GM18520 (cell line): ENCODE data around the gene C9.
"Not testable (repeated sequence)": the region's sequence is repeated elsewhere in the genome, so short reads cannot be mapped to it uniquely, and the experiment has no call there.

ENCODE experiments used
- ATAC-seq: cut with Tn5 transposase; IDR thresholded peaks from one replicate; pipeline ENCODE4 v1.9.1; 2021; ENCODE audit not compliant: unreplicated experiment

C9 gene

DNA sequence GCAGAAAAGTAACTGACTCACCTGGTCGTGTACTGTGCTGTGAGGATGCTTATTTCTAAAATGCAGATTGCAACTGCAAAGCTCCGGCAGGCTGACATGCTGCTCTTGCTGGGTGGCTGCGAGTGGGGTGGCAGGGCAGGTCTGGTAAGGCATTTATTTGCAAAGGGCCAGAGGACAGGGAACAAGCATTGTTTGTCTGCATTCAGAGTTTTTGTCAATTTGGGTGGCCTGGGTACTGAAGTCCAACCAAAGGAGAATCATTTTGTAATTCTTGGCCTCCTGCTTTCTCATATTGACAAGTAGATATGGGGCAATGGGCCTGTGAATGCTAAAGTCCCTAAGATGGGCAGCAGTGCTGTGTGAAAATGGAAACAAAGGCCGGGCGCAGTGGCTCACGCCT, at the start of gene C9:
Gene C9 (minus strand): TSS at position 129 of the 400 bp plus-strand sequence. CDS start 31 bp downstream, at position 98.
- no peak for ATAC-seq

DNA sequence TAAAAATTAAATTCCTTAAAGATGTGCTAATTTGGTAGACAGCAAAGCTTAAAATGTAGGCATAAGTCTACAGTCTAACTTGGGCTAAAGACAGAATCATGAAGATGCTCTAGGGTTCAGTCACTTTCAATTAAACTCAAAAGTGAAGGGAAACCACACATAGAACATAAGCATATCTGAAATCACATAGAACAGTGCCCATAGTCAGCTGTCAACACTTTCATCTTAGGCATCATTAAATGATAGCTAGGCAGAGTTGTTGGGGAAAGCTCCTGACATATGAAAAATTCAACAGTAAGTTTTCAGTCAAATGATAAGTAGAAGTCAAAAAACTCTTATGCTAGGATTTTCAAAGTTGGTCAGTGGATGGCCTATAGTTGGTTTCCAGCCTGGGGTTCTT, 49.5 kb upstream of the C9 start:
- ATAC-seq, result no peak

DNA sequence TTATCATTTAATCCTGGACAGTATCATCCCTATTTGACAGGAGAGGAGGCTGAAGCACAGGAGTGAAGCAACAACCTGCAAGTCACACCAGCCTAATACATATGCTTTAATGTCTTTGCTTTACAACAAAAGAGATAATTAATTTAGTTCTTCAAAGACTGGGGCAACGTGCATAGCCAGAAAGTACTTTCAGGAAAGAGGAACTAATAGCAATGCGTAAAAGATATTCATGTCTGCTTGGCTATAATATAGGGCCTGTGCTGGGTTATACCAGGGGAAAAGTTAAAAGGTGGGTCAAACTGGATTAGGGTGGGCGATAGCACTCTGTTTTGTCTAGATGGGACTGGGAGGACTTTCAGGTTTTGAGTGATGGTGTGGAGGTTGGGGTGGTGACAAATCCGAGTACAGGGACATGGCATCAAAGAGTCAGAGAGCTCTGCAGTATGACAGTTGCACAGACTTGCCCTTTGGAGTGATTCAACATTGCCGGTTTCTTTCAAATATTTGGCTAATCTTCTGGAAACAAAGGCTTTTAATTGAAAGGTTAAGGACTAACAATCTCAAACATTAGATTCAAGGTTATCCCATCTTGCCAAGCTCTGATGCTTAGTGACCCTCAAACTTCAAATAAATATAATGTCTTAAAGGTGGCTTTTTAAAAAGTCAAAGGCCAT, 48.6 kb upstream of the C9 start:
- no peak for ATAC-seq

DNA sequence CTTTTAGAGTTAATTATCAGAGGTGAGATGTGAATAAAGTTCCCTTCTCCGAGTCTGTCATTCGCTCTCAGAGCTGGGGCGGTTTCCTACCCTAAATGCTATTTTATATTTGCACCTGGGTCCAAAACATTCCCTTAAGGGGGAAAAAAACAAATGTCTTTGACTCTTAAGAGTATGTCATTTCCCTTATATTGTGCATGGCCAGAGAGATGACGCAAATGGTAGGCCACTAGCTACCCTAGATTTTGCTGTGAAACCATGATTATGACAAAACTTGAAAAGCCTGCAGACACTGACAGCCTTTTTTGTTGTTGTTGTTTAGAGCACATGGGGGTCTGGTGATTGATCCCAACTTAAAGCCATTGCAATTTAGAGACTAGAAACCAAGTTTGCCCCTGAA, 47.7 kb upstream of the C9 start:
- no peak for ATAC-seq

DNA sequence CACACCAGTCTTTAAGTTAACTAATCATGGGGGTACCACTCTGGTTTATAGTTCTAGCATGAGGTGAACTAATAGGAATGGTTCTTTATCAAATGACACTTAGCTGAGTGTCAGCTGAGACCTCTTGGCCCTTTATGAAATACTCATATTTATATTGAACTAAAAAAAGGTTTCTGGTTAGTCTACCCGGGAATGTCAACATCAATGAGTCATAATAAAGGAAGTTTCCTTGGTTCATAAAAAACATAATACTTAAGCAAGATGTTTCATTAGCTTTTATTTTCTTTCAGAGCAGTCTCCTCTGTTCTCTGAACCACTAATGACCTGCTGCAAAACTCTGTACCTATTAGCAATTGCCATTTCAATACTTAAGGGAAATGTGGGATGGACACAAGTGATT, 46.8 kb upstream of the C9 start:
- no peak for ATAC-seq

DNA sequence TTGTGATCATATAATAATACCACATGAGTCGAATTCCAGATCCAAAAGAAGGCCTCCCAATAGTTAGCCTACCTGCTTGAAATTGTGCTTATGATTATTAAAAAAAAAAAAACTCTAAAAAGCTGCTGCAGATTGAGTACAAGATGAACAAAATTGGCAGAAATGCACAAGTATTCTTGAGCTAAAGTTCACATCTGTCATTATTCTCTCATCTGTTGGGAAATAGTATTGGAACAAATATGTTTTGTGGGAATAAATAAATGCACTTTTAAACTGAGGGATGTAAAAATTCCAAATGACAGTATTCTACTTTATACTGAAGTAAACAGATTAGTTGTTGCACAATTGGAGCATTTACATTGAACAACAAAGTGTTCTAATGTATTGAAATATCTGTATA, 44.7 kb upstream of the C9 start:
- ATAC-seq, result no peak

DNA sequence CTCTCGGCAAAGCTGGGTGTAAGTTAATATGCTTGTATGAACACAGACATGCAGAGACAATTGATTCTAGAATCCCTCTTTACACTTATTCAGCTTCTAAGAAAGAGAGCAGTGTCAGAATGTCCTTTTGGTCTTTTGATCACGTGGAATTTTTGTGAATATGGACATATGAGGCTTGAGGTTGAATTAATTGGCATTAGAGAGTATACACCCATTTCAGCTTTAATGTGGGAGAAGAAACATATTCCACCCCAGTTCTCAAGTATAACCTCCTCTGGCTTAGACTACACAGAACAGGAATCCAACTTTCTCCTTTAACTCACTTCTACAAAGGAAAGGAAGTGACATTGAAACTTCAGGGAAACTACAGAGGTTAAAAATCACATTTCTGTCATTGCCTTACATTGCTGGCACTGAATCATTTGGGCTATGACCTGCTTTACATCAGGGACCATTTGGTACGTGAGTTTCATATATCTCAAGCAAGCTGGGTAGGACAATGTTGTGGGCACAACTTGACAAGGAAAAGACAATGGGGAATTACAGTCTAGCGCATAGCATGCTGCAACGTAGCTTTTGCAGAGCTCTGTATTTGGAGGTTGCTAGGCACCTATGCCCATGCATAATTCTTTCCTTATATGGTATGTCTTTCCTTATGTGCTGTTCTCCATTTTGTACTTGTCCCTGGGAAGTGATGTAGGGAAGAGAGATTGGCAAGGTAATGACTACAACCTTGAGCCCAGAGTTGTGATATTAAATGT, 41.0 kb upstream of the C9 start:
- no peak for ATAC-seq

DNA sequence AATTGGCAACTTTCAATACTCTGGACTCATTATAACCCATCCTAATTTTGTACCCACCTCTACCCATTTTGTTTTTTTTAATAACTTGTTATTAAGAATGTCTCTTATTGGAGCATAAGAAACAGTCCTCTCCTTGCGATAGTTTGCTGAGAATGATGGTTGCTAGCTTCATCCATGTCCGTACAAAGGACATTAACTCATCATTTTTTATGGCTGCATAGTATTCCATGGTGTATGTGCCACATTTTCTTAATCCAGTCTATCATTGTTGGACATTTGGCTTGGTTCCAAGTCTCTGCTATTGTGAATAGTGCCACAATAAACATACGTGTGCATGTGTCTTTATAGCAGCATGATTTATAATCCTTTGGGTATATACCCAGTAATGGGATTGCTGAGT, 39.5 kb upstream of the C9 start:
- not testable (repeated sequence) for ATAC-seq

DNA sequence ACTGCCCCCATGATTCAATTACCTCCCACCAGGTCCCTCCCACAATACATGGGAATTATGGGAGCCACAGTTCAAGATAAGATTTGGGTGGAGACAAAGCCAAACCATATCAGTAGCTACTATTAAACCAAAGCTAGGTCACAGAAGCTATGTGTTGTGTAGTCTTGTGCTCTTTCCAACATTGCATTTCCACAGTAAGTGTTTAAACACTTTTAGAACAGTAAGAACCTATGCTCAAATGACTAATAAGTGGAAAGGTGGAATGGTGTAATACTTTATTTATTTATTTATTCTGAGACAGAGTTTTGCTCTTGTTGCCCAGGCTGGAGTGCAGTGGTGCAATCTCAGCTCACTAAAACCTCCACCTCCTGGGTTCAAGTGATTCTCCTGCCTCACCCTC, 37.8 kb upstream of the C9 start:
- not testable (repeated sequence) for ATAC-seq

DNA sequence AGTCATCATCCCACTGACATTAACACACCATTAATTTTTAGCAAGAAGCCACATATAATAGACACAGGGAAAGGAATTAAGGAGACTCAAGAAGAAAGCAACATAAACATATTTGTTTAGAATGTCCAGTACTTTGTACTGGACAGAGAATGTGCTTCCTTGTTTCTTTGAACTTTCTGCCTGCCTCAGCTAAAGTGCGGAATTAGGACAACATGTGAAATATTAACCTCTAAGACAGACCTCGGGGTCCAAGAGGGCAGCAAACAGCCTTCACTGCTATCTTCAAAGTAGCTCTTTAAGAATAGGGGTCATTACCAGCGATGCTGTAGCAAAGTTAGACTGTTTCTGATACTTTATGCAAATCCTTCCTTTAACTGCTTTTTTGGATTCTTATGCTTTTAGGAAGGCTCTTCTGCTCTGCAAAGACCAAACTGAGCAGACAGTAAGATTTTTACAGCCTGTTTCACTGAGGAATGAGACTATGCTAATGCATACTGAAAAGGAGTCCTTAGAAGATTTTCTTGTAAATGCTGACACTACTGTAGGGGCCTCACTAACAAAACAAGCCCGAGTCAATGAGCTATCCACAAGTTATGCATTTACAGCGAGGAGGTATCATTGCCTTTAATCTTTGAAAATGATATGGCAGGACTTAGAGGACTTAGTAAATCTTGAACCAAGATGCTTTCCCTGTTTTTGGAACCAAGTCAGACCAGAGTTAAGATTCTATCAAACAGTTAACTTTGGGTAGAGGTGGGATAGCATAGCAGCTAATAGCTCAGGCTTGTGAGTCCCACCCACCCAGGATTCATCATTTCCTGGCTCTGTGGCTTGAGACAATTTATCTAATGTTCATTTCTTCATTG, 36.7 kb upstream of the C9 start:
- ATAC-seq, result no peak

DNA sequence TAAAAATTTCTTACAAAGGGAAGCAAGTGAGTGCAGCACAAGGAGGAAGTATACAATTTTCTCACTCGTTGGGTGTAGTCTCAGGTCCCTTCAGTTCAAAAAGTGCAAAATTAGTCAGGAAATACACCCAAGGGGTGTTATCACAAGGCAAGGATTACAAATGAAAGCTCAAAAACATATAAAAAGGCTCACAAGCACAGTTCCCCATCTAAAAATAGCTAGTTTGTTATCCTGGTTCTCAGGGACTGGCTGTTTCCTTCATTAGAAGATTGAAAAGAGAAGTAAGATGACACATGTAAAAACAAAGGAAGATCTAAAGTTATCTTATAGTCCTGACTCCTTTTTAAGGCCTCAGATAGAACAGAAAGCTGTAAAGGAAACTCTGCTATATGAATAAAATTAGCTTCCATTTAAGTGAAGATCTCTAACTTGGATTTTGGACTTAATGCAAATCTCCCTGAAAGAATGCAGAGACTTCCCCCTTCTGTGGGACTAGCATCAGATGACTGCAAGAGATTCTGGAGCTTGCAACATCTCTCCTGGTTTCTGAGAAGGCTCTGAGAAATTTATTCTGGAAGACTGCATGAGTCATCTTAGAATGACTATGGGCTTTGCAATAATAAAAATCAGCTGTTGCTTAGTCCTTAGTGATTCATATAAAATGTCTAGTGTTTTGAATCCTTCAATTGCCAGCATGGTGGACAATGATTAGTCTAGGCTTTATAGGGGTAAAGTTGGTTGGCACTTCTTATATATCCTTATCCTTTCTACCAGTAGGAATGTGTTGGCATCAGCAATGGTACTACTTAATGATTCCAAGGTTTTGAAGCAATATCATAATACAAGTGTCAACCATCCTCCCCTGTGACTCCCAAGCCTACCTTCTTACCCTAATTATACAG, 35.1 kb upstream of the C9 start:
- ATAC-seq, result no peak

DNA sequence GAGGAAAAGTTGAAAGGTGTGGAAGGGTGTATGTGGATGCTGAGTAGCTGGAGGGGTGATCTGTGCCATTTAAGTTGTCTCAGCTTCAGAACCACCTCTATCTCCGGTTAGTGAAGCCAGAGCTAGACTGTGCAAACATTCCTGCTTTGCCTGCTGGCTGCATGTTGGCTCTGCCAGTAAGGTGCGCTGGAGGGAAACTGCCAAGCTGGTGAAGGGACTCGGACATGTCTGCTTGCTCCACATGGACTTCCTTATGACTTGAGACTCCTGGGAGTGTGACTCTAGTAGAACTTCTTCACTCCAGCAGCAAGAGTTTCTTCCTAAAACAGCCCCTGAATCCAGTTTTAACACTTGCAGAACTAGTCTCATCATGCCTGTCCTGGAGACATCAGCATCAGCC, 32.5 kb upstream of the C9 start:
- no peak for ATAC-seq

DNA sequence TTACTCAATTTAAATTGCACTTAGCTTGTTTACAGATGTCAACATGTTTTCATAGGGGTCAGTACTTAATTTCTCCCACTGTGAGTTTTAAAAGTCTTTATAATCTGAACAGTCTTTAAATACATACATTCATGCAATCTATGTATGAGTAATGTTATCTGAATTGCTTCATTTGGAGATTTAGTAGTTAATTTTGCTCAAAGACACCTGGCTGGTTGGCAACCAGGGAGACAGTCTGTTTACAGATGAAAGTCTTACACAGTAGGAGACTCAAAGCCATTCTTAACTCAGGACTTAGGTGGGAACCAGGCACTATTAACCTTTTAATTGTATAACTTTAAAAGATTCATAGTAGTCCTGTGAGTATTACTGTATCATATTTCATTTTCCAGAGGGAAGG, 31.2 kb upstream of the C9 start:
- no peak for ATAC-seq

DNA sequence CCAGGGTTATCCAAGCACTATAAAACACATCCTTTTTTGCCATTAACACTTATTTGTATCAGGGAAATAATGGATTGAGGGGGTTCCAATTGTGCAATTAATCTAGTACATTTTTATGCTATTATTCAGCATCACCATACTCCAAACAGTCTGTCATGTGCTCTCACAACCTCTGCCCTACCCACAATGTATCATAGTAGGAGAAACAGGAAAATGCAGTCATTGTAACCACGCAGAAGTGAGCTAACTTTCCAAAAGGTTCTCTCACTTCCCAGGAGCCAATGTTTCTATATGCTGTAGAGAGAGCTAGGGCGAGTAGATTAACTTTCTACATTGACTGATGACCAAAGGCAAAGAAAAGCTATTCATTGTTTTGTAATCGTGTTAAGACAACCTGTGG, 30.7 kb upstream of the C9 start:
- no peak for ATAC-seq

DNA sequence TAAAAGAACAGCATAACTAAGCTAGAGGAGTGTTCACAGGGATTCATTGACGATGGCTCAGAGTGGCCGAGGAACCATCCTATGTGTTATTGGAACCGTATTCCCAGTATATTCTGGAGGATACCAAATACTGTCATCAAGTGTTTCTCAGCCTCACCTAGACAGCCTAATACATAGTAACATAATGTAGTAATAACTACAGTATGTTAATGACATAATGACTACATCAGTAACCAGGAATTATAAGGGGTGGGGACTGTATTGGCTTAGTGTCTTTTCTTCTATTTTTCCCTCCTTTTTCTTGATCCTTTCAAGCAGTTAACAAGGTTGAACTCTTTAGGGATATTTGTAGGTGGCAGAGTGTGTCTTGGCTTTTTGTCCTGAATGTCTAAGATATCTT, 26.6 kb upstream of the C9 start:
- ATAC-seq, result no peak

DNA sequence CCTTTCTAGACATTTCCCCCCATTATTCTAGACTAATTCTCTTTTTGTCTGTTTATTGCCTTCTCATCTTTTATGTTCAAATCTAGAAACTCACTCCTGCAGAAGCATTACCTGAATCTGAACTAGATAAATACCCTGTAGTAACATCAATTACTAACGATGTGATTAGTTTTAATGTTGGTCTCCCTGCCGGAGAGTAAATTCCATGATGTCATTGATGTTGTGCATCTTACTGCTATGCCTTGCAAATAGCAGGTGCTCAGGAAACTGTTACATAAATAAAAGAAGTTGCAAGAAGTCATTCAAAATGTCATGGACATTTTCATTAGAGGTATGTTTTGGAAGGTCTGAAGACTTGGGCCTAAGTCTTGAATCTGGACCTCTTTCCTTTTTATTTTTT, 23.0 kb upstream of the C9 start:
- no peak for ATAC-seq

DNA sequence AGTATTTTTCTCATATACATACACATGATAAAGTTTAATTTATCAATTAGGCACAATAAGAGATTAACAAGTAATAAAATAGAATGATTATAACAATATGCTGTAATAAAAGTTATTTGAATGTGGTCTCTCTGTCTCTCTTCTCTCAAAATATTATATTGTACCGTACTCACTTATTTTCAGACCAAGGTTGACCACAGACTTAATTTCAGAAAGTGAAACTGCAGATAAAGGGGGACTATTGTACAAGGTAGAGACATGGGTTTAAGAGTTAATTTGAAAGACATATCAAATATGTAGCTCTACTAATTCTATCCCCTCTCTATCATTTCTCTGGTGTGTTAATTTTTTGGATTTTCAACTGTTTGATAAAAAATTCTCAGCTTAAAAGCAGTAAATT, 20.0 kb upstream of the C9 start:
- ATAC-seq, result no peak

DNA sequence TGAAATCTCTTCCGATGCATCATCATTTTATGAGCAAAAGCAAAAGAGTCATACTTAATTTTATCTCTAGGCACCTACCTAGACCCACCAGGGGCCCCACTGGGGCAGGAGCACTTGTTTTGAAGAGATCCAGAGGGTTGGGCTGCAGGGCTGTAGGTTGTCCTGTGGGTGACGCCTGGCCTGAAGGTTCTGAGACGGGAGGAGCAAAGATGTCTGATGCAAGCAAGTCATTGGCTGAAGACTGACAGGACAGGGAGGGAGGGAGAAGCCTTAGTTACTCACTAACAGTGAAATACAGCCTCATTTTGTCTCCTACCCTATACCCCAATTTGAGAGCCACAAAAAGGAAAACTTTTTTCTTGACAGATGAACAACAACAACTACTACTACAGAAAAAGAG, 17.1 kb upstream of the C9 start:
- ATAC-seq, result no peak

DNA sequence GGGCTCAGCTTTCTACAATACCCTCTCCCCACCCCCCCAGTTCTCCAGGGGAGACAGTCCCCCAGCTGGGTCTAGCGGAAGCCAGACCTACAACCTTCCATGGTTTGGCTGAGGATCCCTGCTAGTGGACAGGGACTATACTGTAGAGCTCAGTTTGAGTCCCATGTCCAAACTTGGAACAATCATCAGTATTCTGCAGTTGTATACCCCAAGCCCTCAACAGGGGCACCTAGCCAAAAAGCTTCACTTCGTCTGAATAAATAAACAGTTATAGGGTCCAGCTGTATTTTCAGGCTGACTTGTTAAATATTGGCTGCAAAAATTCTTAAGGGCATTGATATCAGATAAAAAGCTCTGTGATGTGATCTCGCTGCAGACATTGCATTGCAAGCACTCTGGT, 15.4 kb upstream of the C9 start:
- no peak for ATAC-seq

DNA sequence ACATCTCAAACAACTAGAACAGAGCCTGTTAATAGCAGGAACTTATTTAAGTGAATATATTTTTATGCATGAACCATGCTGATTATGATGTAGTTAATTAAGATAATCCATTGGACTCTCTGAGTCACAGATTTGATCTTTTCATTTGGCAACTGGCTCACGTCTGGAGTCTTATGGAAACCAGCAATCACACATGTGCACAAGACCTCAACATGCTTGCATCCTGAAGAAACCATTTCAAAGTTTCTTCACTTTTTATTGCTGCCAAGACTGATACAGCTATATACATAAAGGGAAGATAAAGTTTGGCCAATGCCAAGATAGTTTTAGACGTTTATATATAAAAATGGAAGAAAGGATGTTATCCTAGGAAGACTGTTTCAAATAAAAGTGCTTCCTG, 13.3 kb upstream of the C9 start:
- ATAC-seq, result no peak

DNA sequence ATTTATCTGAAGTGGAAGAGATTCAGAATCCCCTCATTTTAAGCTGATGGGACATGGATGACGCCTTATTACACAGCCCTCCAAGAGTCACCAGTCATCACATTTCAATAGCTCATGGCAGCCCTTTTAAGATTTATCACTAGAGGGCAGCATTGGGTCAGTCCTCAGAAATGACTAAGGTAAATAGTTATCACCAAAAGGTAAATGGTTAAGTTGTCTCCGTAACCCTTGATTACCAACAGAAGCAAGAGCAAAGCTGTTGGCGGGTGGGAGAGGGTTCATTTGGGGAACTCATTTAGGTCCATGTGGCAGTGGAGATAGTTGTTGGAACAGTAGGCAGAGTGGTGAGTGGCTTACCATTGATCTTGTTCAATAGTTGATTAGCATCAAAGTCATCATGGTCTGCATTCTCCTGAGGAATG, 12.0 kb upstream of the C9 start:
- ATAC-seq, result peak; percentile 53
